Activated CD8-positive, alpha-beta T cell treated with anti-CD3 and anti-CD28 coated beads, Interleukin-2, amount 10 ng/mL, durations not matched to agents 7 days and 5 days (primary cell): ENCODE results near the gene STK36. TPM values are rescaled to one million over a fixed set of nuclear protein-coding genes. Genes with fewer than 3 reads are reported as not detected.

Experiments used
- total RNA-seq, 2 experiments: library from RNA; stranded (reverse); gene quantifications; one replicate each; pipeline ENCODE4 v1.2.3, GENCODE V29; 2021

The STK36 gene
- total RNA-seq, 2 experiments from 2014 or later, result 12.1 to 15.2 TPM

Other genes starting within 250 kb of the STK36 start
- 10 to 100 TPM; 33.9 to 38.1 TPM for gene USP37, start 103.7 kb upstream of the STK36 start, total RNA-seq
- 10 to 100 TPM; 96.8 to 97.3 TPM for gene CNOT9, start 103.2 kb upstream of the STK36 start, total RNA-seq
- under 1 TPM; 0.26 to 0.32 TPM for gene PLCD4, start 64.2 kb upstream of the STK36 start, total RNA-seq
- gene ZNF142, start 12.5 kb upstream of the STK36 start, total RNA-seq, result 10 to 100 TPM; 49.2 to 53.1 TPM
- gene BCS1L, start 12.4 kb upstream of the STK36 start, total RNA-seq, result 10 to 100 TPM; 50.1 to 50.5 TPM
- 10 to 100 TPM; 19.0 to 25.8 TPM for gene RNF25, start 84 bp upstream of the STK36 start, total RNA-seq
- 10 to 100 TPM; 25.8 to 27.7 TPM for gene TTLL4, start 38.7 kb downstream of the STK36 start, total RNA-seq
- not detected for gene CYP27A1, start 110.1 kb downstream of the STK36 start, total RNA-seq
- gene PRKAG3, start 159.7 kb downstream of the STK36 start, total RNA-seq, result not detected
- gene WNT6, start 187.7 kb downstream of the STK36 start, total RNA-seq, result not detected
- gene WNT10A, start 208.8 kb downstream of the STK36 start, total RNA-seq, result not detected